COLO668 (cell line): ENCODE measurements around the gene MDM4.

ENCODE experiments used
- DNase-seq: peaks from one replicate; lab custom pipeline; 2025; ENCODE audit not compliant: unreplicated experiment; lab: John Stamatoyannopoulos, UW

Gene MDM4

DNA sequence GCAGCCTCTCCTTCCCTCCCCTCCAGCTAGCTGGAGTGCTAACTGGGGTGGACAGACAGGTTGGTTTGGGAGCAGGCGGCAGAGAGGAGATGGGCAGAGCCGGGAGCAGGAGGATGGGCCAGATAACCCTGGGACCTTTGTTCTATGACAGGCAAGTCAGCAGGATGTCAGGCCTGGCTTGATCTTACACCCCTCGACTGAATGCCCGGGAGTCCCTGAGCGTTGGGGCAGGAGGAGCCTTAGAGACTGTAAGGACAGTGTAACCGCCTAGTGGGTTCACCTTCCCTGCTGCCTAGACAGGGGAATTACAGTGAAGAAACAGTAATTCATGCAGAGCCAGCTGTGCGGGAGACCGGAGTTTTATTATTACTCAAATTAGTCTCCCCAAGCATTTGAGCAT is 60.2 kb downstream of the MDM4 start:
- no peak for DNase-seq

DNA sequence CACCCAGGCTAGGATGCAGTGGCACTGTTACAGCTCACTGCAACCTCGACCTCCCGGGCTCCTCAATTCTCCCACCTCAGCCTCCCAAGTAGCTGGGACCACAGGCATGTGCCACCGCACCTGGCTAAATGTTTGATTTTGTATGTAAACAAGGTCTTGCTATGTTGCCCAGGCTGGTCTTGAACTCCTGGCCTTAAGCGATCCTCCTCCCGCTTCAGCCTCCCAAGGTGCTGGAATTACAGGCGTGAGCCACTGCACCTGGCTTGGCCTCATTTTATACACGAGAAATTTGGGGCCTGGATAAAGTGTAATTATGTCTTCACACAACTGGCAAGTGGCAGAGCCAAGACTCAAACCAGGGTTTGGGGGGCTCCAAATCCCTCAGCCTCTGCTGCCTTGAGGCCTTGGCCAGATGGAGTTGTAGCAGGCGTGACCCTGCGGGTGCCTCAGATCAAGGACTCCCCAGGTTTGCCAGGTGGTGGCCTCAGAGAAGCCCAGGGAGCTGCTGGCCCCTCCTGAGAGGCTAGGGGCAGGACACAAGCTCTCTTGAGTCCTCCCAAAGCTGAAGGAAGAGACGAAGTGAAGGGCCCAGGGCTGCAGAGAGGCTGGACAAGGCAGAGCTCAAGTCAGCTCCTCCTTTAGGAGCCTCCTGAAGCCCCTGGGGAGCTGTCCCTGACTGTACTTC is 61.7 kb downstream of the MDM4 start:
- no peak for DNase-seq

GRCh38 chr1:204578867-204579664 is 62.9 kb downstream of the MDM4 start:
- peak; percentile 16 for DNase-seq

DNA sequence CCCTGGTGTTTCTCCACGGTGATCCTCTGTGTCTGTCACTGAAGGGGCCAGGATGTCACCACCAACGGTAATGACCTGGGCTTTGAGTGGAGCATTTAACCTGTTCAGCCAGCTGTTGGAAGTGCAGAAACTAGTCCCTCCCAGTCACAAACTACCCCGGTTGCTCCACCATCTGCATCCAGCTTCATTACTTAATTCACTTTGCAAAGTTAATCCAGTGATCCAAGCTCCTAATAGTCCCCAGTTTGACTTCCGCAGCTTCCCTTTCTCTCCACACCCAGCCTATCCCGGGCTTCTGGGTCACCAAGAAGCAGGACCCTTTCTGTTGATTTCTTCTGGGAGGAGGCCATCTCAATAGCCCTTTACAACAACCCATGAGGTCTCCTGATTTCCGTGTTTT is 63.5 kb downstream of the MDM4 start:
- no peak for DNase-seq

DNA sequence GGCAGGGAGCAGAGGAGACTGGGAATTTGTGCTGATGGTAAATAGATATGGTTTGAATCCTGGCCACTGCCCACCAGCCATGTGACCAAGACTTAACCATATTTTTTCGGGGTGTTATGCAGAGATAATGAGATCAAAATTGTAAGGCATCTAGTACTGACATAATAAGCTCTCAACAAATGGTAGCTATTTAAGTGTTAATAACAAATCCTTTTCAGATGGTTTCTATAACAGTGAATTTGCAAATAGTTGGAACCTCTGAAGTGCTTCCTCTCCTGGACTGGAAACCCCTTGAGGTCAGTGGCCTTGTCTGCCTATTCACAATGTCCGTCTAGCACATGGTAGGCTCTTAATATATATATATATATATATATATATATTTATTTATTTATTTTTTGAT is 64.7 kb downstream of the MDM4 start:
- no peak for DNase-seq

- DNase-seq, result no peak
These were observed 65.6 kb downstream of the MDM4 start for GRCh38 chr1:204581759-204582158.

GRCh38 chr1:204583909-204584632 is 67.9 kb downstream of the MDM4 start:
- peak; percentile 30 for DNase-seq

- no peak for DNase-seq
These were observed 68.6 kb downstream of the MDM4 start for GRCh38 chr1:204584699-204585372.

- no peak for DNase-seq
These were observed 71.4 kb downstream of the MDM4 start for GRCh38 chr1:204587621-204588020.

DNA sequence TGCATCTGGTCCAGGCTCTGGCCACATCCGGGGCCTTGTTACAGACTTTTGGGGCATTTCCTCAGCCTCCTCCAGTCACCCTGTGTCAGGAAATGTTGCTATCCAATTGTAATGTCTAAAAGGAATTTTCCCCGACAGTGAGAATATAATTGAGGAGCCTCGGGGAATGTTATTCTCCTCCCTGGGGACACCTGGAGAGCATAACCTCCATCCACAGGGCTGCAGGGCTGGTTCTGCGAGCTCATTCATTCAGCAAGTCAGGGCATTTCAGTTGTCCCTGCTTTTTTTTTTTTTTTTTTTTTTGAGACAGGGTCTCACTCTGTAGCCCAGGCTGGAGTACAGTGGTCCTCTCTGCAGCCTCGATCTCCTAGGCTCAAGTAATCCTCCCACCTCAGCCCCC is 72.6 kb downstream of the MDM4 start:
- no peak for DNase-seq

GRCh38 chr1:204589409-204590038 is 73.3 kb downstream of the MDM4 start:
- DNase-seq, result no peak

- DNase-seq, result no peak
These were observed 75.4 kb downstream of the MDM4 start for GRCh38 chr1:204591473-204592090.

DNA sequence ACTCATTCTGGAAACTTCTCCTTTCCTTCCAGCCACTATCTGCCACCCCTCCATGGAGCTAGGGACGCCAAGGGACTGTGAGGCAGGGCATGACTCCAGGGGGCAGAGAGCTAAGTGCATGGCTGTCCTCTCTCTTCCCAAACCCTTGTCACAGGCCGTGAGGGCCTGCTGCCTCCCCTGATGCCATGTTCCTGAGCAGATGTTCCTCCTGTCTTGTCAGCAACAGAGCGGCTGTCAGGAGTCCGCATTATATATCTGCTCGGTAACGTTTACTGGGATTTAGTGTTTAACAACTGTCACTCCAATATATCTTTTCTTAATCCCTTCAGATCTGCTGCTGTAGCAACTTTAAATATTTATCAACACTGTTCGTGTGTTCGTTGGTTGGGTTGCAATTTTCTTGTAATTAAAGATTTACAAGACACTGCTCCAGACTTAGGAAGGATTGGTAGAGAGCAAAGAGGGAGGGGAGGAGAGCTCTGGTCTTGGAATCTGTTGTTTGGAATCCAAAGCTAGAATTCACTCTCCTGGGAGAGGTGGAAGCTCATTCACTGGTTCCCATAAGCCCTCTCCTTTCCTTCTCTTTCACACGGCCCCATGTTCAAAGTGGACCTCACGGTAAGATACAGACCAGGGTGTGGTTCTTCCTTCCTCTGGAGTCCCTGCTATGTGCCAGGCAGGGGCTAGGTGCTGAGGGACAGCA is 76.2 kb downstream of the MDM4 start:
- DNase-seq, result no peak

DNA sequence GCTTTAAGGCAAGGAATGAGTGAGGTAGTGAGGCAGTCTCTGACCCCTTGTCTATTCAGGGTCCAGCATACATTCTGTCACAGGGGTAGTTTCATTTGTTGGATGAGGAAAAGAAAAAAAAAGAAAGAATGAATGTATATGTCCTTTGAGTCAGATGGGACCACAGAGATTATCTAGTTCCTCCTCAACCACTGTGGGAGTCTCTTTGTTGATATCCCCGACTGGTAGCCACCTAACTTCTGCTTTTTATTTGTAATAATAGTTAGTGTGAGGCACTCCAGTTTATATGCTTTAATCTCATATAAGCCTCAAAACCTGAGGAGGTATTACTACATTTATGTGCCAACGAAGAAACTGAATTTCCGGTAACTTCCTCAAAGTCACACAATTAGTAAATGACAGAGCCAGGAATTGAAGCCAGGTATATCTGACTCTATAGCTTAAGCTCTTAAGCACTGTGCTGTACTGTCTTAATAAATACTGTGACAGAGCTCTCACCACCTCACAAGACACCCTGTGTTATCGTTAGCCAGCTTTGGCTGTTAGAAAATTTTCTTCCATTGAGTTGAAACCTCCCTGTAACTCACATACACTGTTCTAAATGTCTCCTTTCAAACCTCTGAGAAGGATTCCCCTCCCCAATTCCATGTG is 82.2 kb downstream of the MDM4 start:
- DNase-seq, result no peak

GRCh38 chr1:204599098-204599497 is 82.9 kb downstream of the MDM4 start:
- DNase-seq, result no peak

DNA sequence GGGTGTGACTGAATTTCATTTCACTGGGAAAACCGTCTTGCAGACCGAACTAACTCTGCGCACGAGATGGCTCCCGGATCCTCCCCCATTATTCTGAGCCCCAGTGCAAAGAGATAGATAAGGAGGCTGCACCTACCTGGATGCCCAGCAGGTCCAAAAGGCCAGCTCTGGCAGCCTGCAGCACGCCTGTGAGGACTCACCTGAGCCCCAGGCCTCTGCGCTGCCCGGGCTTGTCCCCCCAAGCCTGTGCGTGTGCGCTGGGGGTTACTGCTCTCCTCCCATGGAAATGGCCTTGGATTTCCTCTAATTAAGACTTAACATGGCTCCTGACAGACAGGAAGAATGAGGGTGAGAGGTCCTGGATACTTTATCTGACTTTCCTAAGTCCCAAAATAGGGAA is 83.4 kb downstream of the MDM4 start:
- DNase-seq, result no peak

- no peak for DNase-seq
These were observed 84.0 kb downstream of the MDM4 start for GRCh38 chr1:204600203-204600602.

DNA sequence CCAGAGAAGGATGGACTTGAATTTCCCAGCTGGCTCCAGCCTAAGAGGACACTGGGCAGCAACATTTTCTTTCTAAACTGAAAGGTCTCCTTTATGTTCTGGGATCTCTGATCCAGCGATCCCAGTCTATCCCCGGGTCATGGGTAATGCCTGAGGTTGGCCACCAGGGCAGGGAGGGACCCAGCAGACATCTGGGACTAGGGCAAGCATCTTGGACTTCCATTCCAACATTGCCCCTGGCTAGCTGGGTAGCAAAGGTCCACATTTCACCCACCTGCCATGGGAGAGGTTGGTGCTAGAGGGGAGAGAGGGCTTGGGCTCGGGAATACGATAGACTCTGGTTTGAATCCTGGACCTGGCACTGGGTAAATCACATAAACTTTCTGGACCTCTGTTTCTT is 84.8 kb downstream of the MDM4 start:
- DNase-seq, result no peak

DNA sequence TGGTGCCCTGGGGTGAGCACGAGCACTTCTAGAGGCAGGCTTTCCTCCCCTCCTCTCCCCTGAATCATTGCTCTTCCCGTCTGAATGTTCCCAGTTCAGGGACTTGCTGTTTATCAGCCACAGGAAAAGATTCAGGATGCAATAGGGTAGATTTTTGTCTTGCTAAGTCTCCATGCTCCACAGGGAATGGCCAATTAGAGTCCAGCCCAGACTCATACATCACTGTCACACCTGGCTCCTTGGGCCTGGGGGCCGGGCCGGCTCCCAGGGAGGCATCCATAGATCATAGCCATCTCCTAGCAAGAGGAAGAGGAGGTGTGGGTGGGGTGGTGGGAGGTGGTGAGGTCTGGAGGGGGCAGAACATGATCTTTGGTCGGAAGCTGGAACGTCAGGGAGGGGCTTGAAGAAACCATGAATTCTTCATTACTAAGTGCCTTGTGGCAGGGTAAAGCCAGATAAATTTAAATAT is 85.9 kb downstream of the MDM4 start:
- no peak for DNase-seq
